HepG2 (cell line): ENCODE data around the gene MADCAM1. TPM values are rescaled to one million over a fixed set of nuclear protein-coding genes. Genes with fewer than 3 reads are reported as not detected.

Experiments used
- CAMTA2 ChIP-seq: sonication (generic); formaldehyde crosslinking; IDR thresholded peaks from 2 replicates; pipeline ENCODE4 v1.4.0; 2020; ENCODE audit warnings: mild to moderate bottlenecking, missing genetic modification reagents, borderline replicate concordance
- EP300 ChIP-seq, 3 experiments: sonication (generic) in 1 of 3; formaldehyde crosslinking in 1 of 3; IDR thresholded peaks; 2 replicates each; pipeline versions ENCODE4 v1.5.1 to v1.6.1; 2011 to 2020; ENCODE audit warnings: low read depth in 2 of 3, low read length in 2 of 3, borderline replicate concordance in 1 of 3, improper control_type of control experiment in 1 of 3, mild to moderate bottlenecking in 1 of 3, missing genetic modification reagents in 1 of 3, moderate library complexity in 1 of 3
- MAFG ChIP-seq: sonication (generic); formaldehyde crosslinking; IDR thresholded peaks from 2 replicates; pipeline ENCODE4 v1.5.1; 2020; ENCODE audit warnings: mild to moderate bottlenecking, missing genetic modification reagents
- PPARG ChIP-seq: conservative IDR thresholded peaks from 2 replicates; pipeline ENCODE4 v1.6.1; 2016; ENCODE audit warnings: missing biosample characterization, missing genetic modification reagents
- SIN3A ChIP-seq: IDR thresholded peaks from 2 replicates; pipeline ENCODE4 v1.6.1; 2011; ENCODE audit warnings: low read depth, mild to moderate bottlenecking, control low read depth, low read length, borderline replicate concordance
- SRY ChIP-seq: sonication (generic); formaldehyde crosslinking; IDR thresholded peaks from 2 replicates; pipeline ENCODE4 v1.8.0; 2022; ENCODE audit warnings: mild to moderate bottlenecking, missing genetic modification reagents
- ZBTB49 ChIP-seq: sonication (generic); formaldehyde crosslinking; IDR thresholded peaks from 2 replicates; pipeline ENCODE4 v1.4.0; 2020; ENCODE audit warnings: missing genetic modification reagents, borderline replicate concordance
- ZNF350 ChIP-seq: sonication (generic); formaldehyde crosslinking; IDR thresholded peaks from 2 replicates; pipeline ENCODE4 v1.4.0; 2020; ENCODE audit warnings: mild to moderate bottlenecking, low read depth, missing genetic modification reagents, borderline replicate concordance
- ZNF446 ChIP-seq: sonication (generic); formaldehyde crosslinking; IDR thresholded peaks from 2 replicates; pipeline ENCODE4 v1.5.0; 2020; ENCODE audit warnings: mild to moderate bottlenecking, missing genetic modification reagents
- ZNF513 ChIP-seq: sonication (generic); formaldehyde crosslinking; conservative IDR thresholded peaks from 2 replicates; pipeline ENCODE4 v1.5.0; 2020; ENCODE audit warnings: missing genetic modification reagents
- ZNF710 ChIP-seq: sonication (generic); formaldehyde crosslinking; IDR thresholded peaks from 2 replicates; pipeline ENCODE4 v1.5.0; 2020; ENCODE audit warnings: mild to moderate bottlenecking, missing genetic modification reagents, borderline replicate concordance
- ZNF782 ChIP-seq: sonication (generic); formaldehyde crosslinking; IDR thresholded peaks from 2 replicates; pipeline ENCODE4 v1.4.0; 2020; ENCODE audit warnings: missing genetic modification reagents, mild to moderate bottlenecking, borderline replicate concordance
- polyA plus RNA-seq, 8 experiments: library from polyadenylated mRNA; depleted of rRNA in 3 of 8; stranded (reverse) in 7 of 8; unstranded in 1 of 8; fragments of >200 nt; fragmentation: Illumina TruSeq in 4 of 8; extraction: Trizol in 4 of 8; gene quantifications; 2 replicates each; pipeline versions ENCODE4 v1.2.1 to v1.2.3, GENCODE V29; 2011 to 2016; ENCODE audit warnings: low read depth in 4 of 8, missing spikeins in 1 of 8, mixed read lengths in 1 of 8; ENCODE audit not compliant: insufficient read depth in 1 of 8
- total RNA-seq, 5 experiments: library from RNA; depleted of rRNA; stranded (reverse); fragments of >200 nt; fragmentation: Illumina TruSeq; extraction: Trizol; gene quantifications; 2 replicates each; pipeline ENCODE4 v1.2.3, GENCODE V29; 2016; ENCODE audit warnings: low read depth in 1 of 5

The MADCAM1 gene
- total and polyA plus RNA-seq, 2 of the 13 experiments (the other 11 are each of a cell fraction or from before 2014, with no cell fraction given): 0.29 to 0.33 TPM

- TF ChIP-seq ZNF513 (CRISPR knock-in tag): peak; percentile 98; the same call in 1 of the 2 replicates
- no peak for TF ChIP-seq SRY
- no peak for TF ChIP-seq ZNF350 (CRISPR knock-in tag)
- TF ChIP-seq ZNF710 (CRISPR knock-in tag): no peak
- no peak for TF ChIP-seq CAMTA2 (CRISPR knock-in tag)
- TF ChIP-seq ZNF782 (CRISPR knock-in tag): 0 out of 2 replicates have a peak, but pooled peaks have one; percentile 58
- TF ChIP-seq EP300 (IDR thresholded peaks at IDR 0.05; ENCODE audit: low read depth in 2 of 2, low read length in 2 of 2): no peak
- TF ChIP-seq EP300 (CRISPR knock-in tag; IDR thresholded peaks at IDR 0.05; ENCODE audit: borderline replicate concordance): no peak
- no peak for TF ChIP-seq MAFG (CRISPR knock-in tag)
- TF ChIP-seq ZNF446 (CRISPR knock-in tag): peak; percentile 84; the same call in 1 of the 2 replicates
- peak; percentile 77; the same call in 1 of the 2 replicates for TF ChIP-seq SIN3A
- TF ChIP-seq ZBTB49: no peak
- no peak for TF ChIP-seq PPARG
Observed at GRCh38 chr19:488505-489417, 7.5 kb upstream of the MADCAM1 start (continued).
